K562 treated with DMSO at 1 percent for 12 hours (cell line): ENCODE measurements around the gene UBE3D. TPM values are rescaled to one million over a fixed set of nuclear protein-coding genes. Genes with fewer than 3 reads are reported as not detected.

Experiments
- total RNA-seq: library from RNA; unstranded; fragments of 300-600 nt; gene quantifications from 2 replicates; pipeline ENCODE4 v1.2.3, GENCODE V29; 2022; ENCODE audit not compliant: insufficient read depth

The UBE3D gene
- total RNA-seq, result 3.0 and 4.4 TPM in 2 replicates

DNA sequence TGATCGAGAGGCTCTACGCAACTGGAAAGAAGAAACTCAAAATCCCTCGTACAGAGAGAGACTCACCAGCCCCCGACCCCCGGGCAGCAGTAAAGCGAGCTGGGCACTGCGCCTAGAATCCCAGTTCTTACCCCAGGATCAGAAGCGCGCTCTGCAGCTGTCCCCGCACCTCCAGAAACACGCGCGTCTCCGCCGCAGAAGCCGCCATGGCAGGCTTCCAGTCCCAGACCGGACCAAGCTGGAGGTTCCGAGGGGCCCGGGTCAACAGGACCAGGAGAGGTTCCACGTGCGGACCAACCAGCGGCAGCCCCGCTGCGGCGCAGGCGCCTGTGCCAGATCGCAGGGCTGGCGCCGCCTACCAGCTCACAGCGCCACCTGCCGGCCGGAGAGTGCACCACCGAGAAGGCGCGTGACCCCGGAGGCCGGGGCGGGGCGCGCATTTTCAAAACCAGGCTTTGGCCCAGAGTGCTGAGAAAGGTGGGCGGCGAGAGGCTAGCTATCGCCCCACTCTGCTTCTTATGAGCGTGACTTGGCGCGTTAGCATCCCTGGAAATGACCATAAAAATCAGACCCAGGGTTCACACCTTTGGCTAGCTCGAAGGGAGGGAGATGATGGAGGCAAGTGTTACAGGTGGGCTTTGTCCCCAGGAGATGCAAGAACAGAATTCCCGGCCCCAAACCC lies at the start of gene UBE3D:
Gene UBE3D, minus strand, starts transcription at position 331 of the 682 bp plus-strand sequence. Its CDS starts 123 bp downstream, at position 208.

GRCh38 chr6:83067448-83068439 lies 2.1 kb upstream of the UBE3D start, which contains the start of gene DOP1A:
Gene DOP1A, plus strand, starts transcription at chr6:83067671. Its CDS starts 29,307 bp downstream, at chr6:83096978.

Other genes with a start within 250 kb of the UBE3D start
- gene DOP1A, start 1.8 kb upstream of the UBE3D start, total RNA-seq, result 0.75 and 5.2 TPM in 2 replicates
- gene PGM3, start 127.4 kb upstream of the UBE3D start, total RNA-seq, result 27.1 and 44.3 TPM in 2 replicates
- gene RWDD2A, start 127.5 kb upstream of the UBE3D start, total RNA-seq, result 1.8 and 4.4 TPM in 2 replicates